Vagina (tissue), 2 donors: Measurements from ENCODE around the gene SNCA.

Source experiments
- CTCF ChIP-seq, 3 experiments: fragments of 450-650 bp in 2 of 3; fragments of 200-600 bp in 1 of 3; sonication (generic) in 1 of 3; IDR thresholded peaks; one replicate each; pipeline ENCODE4 v1.5.1; 2017 to 2019; ENCODE audit warnings: antibody characterized with exemption in 3 of 3, mild to moderate bottlenecking in 2 of 3, moderate library complexity in 2 of 3
- POLR2A ChIP-seq, 2 donors: fragments of 450-650 bp; IDR thresholded peaks; one replicate each; pipeline ENCODE4 v1.6.1; 2017; ENCODE audit warnings: antibody characterized with exemption in 2 of 2, mild to moderate bottlenecking in 2 of 2, moderate library complexity in 2 of 2

DNA sequence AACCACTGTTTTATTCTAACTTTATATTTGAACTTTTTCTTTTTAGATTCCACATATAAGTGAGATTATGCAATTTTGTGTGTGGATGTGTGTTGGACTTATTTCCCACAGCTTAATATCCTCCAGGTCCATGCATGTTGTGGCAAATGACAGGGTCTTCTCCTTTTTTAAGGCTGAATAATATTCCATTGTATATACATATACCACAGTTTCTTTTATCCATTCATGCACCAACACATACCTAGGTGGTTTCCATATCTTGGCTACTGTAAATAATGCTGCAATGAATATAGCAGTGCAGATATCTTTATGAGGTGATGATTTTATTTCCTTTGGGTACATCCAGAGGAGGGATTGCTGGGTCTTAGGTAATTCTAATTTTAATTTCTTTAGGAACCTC lies 69.0 kb downstream of the SNCA start:
- TF ChIP-seq CTCF (IDR thresholded peaks at IDR 0.05): no peak
- no peak for TF ChIP-seq POLR2A (IDR thresholded peaks at IDR 0.05)
